A549 (cell line): Measurements from ENCODE around the gene DNMT3A. TPM values are rescaled to one million over a fixed set of nuclear protein-coding genes. Genes with fewer than 3 reads are reported as not detected.

ENCODE experiments used
- ATAC-seq, 2 experiments: fragments of 200-7000 bp in 1 of 2; fragments of >200 bp in 1 of 2; cut with Nextera tagmentation in 1 of 2; cut with Tn5 transposase in 1 of 2; 3 replicates each; pipeline versions ENCODE4 v1.8.0 to v1.9.1; 2018 to 2020; ENCODE audit warnings: mild to moderate bottlenecking in 1 of 2, moderate library complexity in 1 of 2
- CTCF ChIA-PET: fragments of 300-600 bp; sonication (Branson Sonifier 250); formaldehyde crosslinking; extraction: SDS; loops from one replicate; lab custom pipeline; 2021; ENCODE audit warnings: antibody characterized with exemption, inconsistent platforms; lab: Yijun Ruan, JAX
- POLR2A ChIA-PET: fragments of 350-600 bp; formaldehyde crosslinking; extraction: SDS; loops from one replicate; lab custom pipeline; 2021; ENCODE audit warnings: antibody characterized with exemption, inconsistent platforms; lab: Yijun Ruan, JAX
- DNase-seq, 2 experiments: peaks; one replicate each; pipeline versions ENCODE4 v3.0.0 to v3.0.0-alpha.2; 2011 to 2016; ENCODE audit warnings: low read depth in 1 of 2, low spot score in 1 of 2
- FAIRE-seq: peaks from 2 replicates; lab custom pipeline; 2011; peaks lifted over from hg19 to GRCh38; lab: Jason Lieb, UNC
- H3K27ac ChIP-seq, 2 experiments: fragments of >200 bp; sonication (Bioruptor Twin); formaldehyde crosslinking; 3 replicates each; pipeline ENCODE4 v1.5.1; 2016 to 2017
- H3K4me1 ChIP-seq: fragments of >200 bp; sonication (Bioruptor Twin); formaldehyde crosslinking; 3 replicates; pipeline ENCODE4 v1.6.1; 2016
- H3K4me2 ChIP-seq: fragments of >200 bp; sonication (Bioruptor Twin); formaldehyde crosslinking; 3 replicates; pipeline ENCODE4 v1.6.1; 2016
- H3K4me3 ChIP-seq: fragments of >200 bp; sonication (Bioruptor Twin); formaldehyde crosslinking; 3 replicates; pipeline ENCODE4 v1.5.1; 2016
- H3K9me3 ChIP-seq: fragments of >200 bp; sonication (Bioruptor Twin); formaldehyde crosslinking; 3 replicates; pipeline ENCODE4 v1.6.1; 2016
- CBX8 ChIP-seq: fragments of 200-600 bp; sonication (generic); IDR thresholded peaks from 2 replicates; pipeline ENCODE4 v1.6.1; 2016
- CEBPB ChIP-seq, 2 experiments: fragments of >200 bp in 1 of 2; sonication (Bioruptor Twin) in 1 of 2; formaldehyde crosslinking in 1 of 2; IDR thresholded peaks; 2 replicates each; pipeline ENCODE4 v1.6.1; 2012 to 2016
- EHMT2 ChIP-seq: fragments of 200-600 bp; sonication (generic); IDR thresholded peaks from 2 replicates; pipeline ENCODE4 v1.6.1; 2016; ENCODE audit warnings: antibody characterized with exemption, low read depth, mild to moderate bottlenecking, moderate library complexity
- FOSB ChIP-seq: fragments of 250-450 bp; sonication (Bioruptor Pico); IDR thresholded peaks from 2 replicates; pipeline ENCODE4 v1.5.0; 2020; ENCODE audit warnings: mild to moderate bottlenecking, moderate library complexity
- HOXB13 ChIP-seq: fragments of 250-450 bp; sonication (Bioruptor Pico); IDR thresholded peaks from 2 replicates; pipeline ENCODE4 v1.5.0; 2020; ENCODE audit warnings: low read depth, mild to moderate bottlenecking, moderate library complexity
- HOXB5 ChIP-seq: fragments of 250-450 bp; sonication (Bioruptor Pico); IDR thresholded peaks from 2 replicates; pipeline ENCODE4 v1.5.0; 2020; ENCODE audit warnings: mild to moderate bottlenecking, moderate library complexity
- JUN ChIP-seq, 2 experiments: fragments of >200 bp; sonication (Bioruptor Twin); formaldehyde crosslinking; IDR thresholded peaks; 2 replicates in 1 of 2; 3 replicates in 1 of 2; pipeline ENCODE4 v1.6.1; 2016 to 2017
- JUNB ChIP-seq: fragments of >200 bp; sonication (Bioruptor Twin); formaldehyde crosslinking; IDR thresholded peaks from 2 replicates; pipeline ENCODE4 v1.6.1; 2016
- MAFK ChIP-seq: fragments of 450-650 bp; IDR thresholded peaks from 2 replicates; pipeline ENCODE4 v1.6.1; 2014; ENCODE audit not compliant: partially characterized antibody
- MAZ ChIP-seq: fragments of 150-350 bp; IDR thresholded peaks from 2 replicates; pipeline ENCODE4 v1.6.1; 2014; ENCODE audit warnings: antibody characterized with exemption, low read depth, low read length, borderline replicate concordance
- MYC ChIP-seq: IDR thresholded peaks from 2 replicates; pipeline ENCODE4 v1.6.1; 2012; ENCODE audit warnings: mild to moderate bottlenecking, inconsistent platforms, low read length, improper control_type of control experiment, borderline replicate concordance
- PHF8 ChIP-seq: fragments of 200-600 bp; sonication (generic); IDR thresholded peaks from 2 replicates; pipeline ENCODE4 v1.6.1; 2016; ENCODE audit warnings: low read depth, mild to moderate bottlenecking, antibody characterized with exemption, moderate library complexity, borderline replicate concordance
- POLR2A ChIP-seq: IDR thresholded peaks from 2 replicates; pipeline ENCODE4 v1.6.1; 2012; ENCODE audit warnings: mild to moderate bottlenecking, low read length
- POLR2AphosphoS2 ChIP-seq: conservative IDR thresholded peaks from 2 replicates; pipeline ENCODE4 v1.6.1; 2012; ENCODE audit warnings: low read length, improper control_type of control experiment, inconsistent platforms
- RARB ChIP-seq: fragments of 250-450 bp; sonication (Bioruptor Pico); IDR thresholded peaks from 2 replicates; pipeline ENCODE4 v1.8.0; 2021; ENCODE audit warnings: mild to moderate bottlenecking, moderate library complexity
- RFX5 ChIP-seq: fragments of 450-650 bp; IDR thresholded peaks from 2 replicates; pipeline ENCODE4 v1.7.1; 2014; ENCODE audit warnings: antibody characterized with exemption, mild to moderate bottlenecking, moderate library complexity
- SMC3 ChIP-seq: fragments of >200 bp; sonication (Bioruptor Twin); formaldehyde crosslinking; IDR thresholded peaks from 3 replicates; pipeline ENCODE4 v1.6.1; 2018; ENCODE audit warnings: inconsistent platforms
- SREBF2 ChIP-seq: fragments of 450-650 bp; IDR thresholded peaks from 2 replicates; pipeline ENCODE4 v1.6.1; 2014; ENCODE audit warnings: mild to moderate bottlenecking, moderate library complexity
- TFCP2L1 ChIP-seq: fragments of 250-450 bp; sonication (Bioruptor Pico); IDR thresholded peaks from 2 replicates; pipeline ENCODE4 v1.5.0; 2021; ENCODE audit warnings: mild to moderate bottlenecking
- ZC3H11A ChIP-seq: fragments of 450-650 bp; IDR thresholded peaks from 2 replicates; pipeline ENCODE4 v1.6.1; 2014; ENCODE audit warnings: antibody characterized with exemption, mild to moderate bottlenecking
- ZNF302 ChIP-seq: fragments of 250-450 bp; sonication (Bioruptor Pico); IDR thresholded peaks from 2 replicates; pipeline ENCODE4 v1.9.0; 2021; ENCODE audit warnings: inconsistent platforms, mild to moderate bottlenecking, moderate library complexity
- ZSCAN20 ChIP-seq: fragments of 250-450 bp; sonication (Bioruptor Pico); IDR thresholded peaks from 2 replicates; pipeline ENCODE4 v1.8.0; 2022; ENCODE audit warnings: mild to moderate bottlenecking, moderate library complexity
- WGBS: methylation state at CpG from one replicate; pipeline ENCODE4 v1.1.6; 2017; ENCODE audit errors: missing lambda C conversion rate; 5-methylcytosine and 5-hydroxymethylcytosine counted together
- polyA plus RNA-seq, 4 experiments: library from polyadenylated mRNA; depleted of rRNA in 3 of 4; stranded (reverse); fragments of >200 nt; fragmentation: RNase III in 1 of 4; extraction: RNeasy Plus Mini Kit Qiagen cat#74134 plus additional on column Dnase treatment in 1 of 4; gene quantifications; 2 replicates in 3 of 4; 3 replicates in 1 of 4; pipeline ENCODE4 v1.2.3, GENCODE V29; 2011 to 2017
- TF ChIP-seq, protein P1 (sequence below): fragments of 450-650 bp; IDR thresholded peaks from 2 replicates; pipeline ENCODE4 v1.6.1; 2014; ENCODE audit warnings: antibody characterized with exemption
- TF ChIP-seq, protein P2 (sequence below): fragments of >200 bp; sonication (Bioruptor Twin); formaldehyde crosslinking; IDR thresholded peaks from 3 replicates; pipeline ENCODE4 v1.5.1; 2016
- TF ChIP-seq, protein P3 (sequence below): IDR thresholded peaks from 2 replicates; pipeline ENCODE4 v1.6.1; 2012
- TF ChIP-seq, protein P4 (sequence below): fragments of 250-450 bp; sonication (Bioruptor Pico); IDR thresholded peaks from 2 replicates; pipeline ENCODE4 v1.5.0; 2021; ENCODE audit warnings: mild to moderate bottlenecking, moderate library complexity, borderline replicate concordance
- TF ChIP-seq, protein P5 (sequence below): fragments of 250-450 bp; sonication (Bioruptor Pico); IDR thresholded peaks from 2 replicates; pipeline ENCODE4 v1.5.0; 2020; ENCODE audit warnings: low read depth, mild to moderate bottlenecking, moderate library complexity
- TF ChIP-seq, protein P6 (sequence below): IDR thresholded peaks from 2 replicates; pipeline ENCODE4 v1.6.1; 2012; ENCODE audit warnings: low read depth, borderline replicate concordance
- TF ChIP-seq, protein P7 (sequence below): fragments of 150-350 bp; IDR thresholded peaks from 2 replicates; pipeline ENCODE4 v1.6.1; 2014; ENCODE audit warnings: low read depth, mild to moderate bottlenecking, low read length

Gene DNMT3A
- polyA plus RNA-seq, 2 of the 4 experiments (the other 2 are of a cell fraction), result 4.4 to 11.9 TPM

DNA sequence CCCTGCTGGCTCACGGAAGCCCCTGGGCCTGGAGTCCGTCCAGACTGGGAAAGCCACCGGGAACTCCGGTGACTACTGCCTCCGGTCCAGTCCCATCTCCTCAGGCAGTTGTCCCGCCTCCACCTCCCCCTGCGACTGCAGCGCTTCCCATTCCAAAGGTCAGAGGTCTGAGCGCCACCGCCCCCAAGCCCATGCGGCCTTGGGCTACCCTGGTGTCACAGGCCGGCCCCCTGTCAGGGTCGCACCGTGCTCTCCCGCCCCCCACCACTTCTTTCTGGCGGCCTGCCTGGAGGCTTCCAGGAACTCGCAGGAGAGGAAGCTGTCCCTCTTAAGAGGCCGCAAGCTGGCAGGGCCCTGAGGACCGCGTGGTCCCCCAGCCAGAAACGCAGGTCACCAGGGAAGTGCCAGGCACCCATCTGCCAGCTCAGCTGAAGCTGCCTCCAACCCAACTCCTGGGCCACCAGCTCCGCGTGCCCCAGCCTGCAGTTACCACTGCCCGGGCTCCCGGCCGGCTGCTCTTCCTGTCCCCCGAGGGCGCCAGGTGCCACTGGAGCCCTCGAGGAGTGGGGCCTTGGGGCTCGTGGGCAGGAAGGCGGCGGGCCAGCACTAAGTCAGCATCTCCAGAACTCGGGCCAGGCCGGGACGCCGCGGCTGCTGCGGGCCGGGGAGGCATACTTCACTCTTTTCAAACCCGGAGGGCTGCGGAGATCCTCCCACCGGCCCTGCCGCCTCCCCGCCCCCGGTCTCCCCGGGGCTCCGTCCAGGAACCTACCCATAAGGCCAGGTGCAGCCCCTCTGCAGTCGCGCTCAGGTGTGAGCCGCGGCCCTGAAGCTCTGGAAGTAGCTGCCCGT, 90.1 kb downstream of the DNMT3A start:
- Histone ChIP-seq H3K4me1 (peaks cover 18% of the 10 kb centered on the region; the same call in 2 of the 3 replicates), H3K27ac (peak overlapping the region; percentile 87 to 91), H3K4me3 (peak overlapping the region; percentile 61), H3K9me3 (no peaks in the 10 kb centered on the region), H3K4me2 (peak overlapping the region; percentile 99)
- POLR2A ChIA-PET, result interaction anchor here (0.6 to 1.5 kb wide), 3 partner anchors 12 to 266 kb away, joined by 3 to 7 read pairs (median 5); no protein-coding TSS in a partner anchor
- ATAC-seq, result peak; percentile 69 to 78
- CTCF ChIA-PET, result interaction anchor here (0.7 to 1.4 kb wide), 3 partner anchors 9 to 23 kb away, joined by 3 to 4 read pairs (median 3); no protein-coding TSS in a partner anchor
- peak; percentile 47 to 67 for DNase-seq
- WGBS, result 52% methylated on average over 38 of the region's 52 CpGs
- FAIRE-seq, result no peak
- TF ChIP-seq JUNB (no peak), ZSCAN20 (CRISPR knock-in tag) (no peak), SREBF2 (no peak), SMC3 (no peak), JUN (IDR thresholded peaks at IDR 0.05) (peak in 1 of 2 experiments; percentile 32; a peak in 2 of 5 replicates), CBX8 (no peak), MAFK (no peak), FOSB (CRISPR knock-in tag) (no peak), TFCP2L1 (CRISPR knock-in tag) (peak; percentile 45; the same call in 1 of the 2 replicates), CEBPB (IDR thresholded peaks at IDR 0.05) (no peak), ZNF302 (CRISPR knock-in tag) (no peak), RFX5 (no peak), HOXB13 (CRISPR knock-in tag) (peak; percentile 74; the same call in 1 of the 2 replicates), POLR2A (no peak), MYC (no peak; the same call in 1 of the 2 replicates), ZC3H11A (no peak), MAZ (no peak), PHF8 (no peak; the same call in 1 of the 2 replicates), RARB (CRISPR knock-in tag) (no peak), HOXB5 (CRISPR knock-in tag) (peak; percentile 53; the same call in 1 of the 2 replicates), EHMT2 (no peak), POLR2AphosphoS2 (no peak)
- TF ChIP-seq, protein P1, sequence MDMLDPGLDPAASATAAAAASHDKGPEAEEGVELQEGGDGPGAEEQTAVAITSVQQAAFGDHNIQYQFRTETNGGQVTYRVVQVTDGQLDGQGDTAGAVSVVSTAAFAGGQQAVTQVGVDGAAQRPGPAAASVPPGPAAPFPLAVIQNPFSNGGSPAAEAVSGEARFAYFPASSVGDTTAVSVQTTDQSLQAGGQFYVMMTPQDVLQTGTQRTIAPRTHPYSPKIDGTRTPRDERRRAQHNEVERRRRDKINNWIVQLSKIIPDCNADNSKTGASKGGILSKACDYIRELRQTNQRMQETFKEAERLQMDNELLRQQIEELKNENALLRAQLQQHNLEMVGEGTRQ, result no peak
- TF ChIP-seq, protein P2, sequence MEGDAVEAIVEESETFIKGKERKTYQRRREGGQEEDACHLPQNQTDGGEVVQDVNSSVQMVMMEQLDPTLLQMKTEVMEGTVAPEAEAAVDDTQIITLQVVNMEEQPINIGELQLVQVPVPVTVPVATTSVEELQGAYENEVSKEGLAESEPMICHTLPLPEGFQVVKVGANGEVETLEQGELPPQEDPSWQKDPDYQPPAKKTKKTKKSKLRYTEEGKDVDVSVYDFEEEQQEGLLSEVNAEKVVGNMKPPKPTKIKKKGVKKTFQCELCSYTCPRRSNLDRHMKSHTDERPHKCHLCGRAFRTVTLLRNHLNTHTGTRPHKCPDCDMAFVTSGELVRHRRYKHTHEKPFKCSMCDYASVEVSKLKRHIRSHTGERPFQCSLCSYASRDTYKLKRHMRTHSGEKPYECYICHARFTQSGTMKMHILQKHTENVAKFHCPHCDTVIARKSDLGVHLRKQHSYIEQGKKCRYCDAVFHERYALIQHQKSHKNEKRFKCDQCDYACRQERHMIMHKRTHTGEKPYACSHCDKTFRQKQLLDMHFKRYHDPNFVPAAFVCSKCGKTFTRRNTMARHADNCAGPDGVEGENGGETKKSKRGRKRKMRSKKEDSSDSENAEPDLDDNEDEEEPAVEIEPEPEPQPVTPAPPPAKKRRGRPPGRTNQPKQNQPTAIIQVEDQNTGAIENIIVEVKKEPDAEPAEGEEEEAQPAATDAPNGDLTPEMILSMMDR, result no peak
- TF ChIP-seq, protein P3, sequence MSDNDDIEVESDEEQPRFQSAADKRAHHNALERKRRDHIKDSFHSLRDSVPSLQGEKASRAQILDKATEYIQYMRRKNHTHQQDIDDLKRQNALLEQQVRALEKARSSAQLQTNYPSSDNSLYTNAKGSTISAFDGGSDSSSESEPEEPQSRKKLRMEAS, result peak; percentile 83
- TF ChIP-seq, protein P4, sequence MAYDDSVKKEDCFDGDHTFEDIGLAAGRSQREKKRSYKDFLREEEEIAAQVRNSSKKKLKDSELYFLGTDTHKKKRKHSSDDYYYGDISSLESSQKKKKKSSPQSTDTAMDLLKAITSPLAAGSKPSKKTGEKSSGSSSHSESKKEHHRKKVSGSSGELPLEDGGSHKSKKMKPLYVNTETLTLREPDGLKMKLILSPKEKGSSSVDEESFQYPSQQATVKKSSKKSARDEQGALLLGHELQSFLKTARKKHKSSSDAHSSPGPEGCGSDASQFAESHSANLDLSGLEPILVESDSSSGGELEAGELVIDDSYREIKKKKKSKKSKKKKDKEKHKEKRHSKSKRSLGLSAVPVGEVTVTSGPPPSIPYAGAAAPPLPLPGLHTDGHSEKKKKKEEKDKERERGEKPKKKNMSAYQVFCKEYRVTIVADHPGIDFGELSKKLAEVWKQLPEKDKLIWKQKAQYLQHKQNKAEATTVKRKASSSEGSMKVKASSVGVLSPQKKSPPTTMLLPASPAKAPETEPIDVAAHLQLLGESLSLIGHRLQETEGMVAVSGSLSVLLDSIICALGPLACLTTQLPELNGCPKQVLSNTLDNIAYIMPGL (CRISPR knock-in tag), result no peak
- TF ChIP-seq, protein P5, sequence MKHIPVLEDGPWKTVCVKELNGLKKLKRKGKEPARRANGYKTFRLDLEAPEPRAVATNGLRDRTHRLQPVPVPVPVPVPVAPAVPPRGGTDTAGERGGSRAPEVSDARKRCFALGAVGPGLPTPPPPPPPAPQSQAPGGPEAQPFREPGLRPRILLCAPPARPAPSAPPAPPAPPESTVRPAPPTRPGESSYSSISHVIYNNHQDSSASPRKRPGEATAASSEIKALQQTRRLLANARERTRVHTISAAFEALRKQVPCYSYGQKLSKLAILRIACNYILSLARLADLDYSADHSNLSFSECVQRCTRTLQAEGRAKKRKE (CRISPR knock-in tag), result peak; percentile 41; the same call in 1 of the 2 replicates
- TF ChIP-seq, protein P6, sequence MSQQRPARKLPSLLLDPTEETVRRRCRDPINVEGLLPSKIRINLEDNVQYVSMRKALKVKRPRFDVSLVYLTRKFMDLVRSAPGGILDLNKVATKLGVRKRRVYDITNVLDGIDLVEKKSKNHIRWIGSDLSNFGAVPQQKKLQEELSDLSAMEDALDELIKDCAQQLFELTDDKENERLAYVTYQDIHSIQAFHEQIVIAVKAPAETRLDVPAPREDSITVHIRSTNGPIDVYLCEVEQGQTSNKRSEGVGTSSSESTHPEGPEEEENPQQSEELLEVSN, result peak; percentile 80
- TF ChIP-seq, protein P7, sequence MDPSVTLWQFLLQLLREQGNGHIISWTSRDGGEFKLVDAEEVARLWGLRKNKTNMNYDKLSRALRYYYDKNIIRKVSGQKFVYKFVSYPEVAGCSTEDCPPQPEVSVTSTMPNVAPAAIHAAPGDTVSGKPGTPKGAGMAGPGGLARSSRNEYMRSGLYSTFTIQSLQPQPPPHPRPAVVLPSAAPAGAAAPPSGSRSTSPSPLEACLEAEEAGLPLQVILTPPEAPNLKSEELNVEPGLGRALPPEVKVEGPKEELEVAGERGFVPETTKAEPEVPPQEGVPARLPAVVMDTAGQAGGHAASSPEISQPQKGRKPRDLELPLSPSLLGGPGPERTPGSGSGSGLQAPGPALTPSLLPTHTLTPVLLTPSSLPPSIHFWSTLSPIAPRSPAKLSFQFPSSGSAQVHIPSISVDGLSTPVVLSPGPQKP, result no peak
